ENCODE results near the gene BMP8B. TPM values are rescaled to one million over a fixed set of nuclear protein-coding genes. Genes with fewer than 3 reads are reported as not detected.

BMP8B gene
- total RNA-seq, 1 experiment from 2014 or later, result 0.42 TPM

GRCh38 chr1:39777306-39777705 is 11.4 kb downstream of the BMP8B start:
- no peak overlapping the region for H3K14ac ChIP-seq (ENCODE audit: insufficient read depth, low read length)

More at GRCh38 chr1:39777306-39777705, 11.4 kb downstream of the BMP8B start:
- H3K4ac ChIP-seq (ENCODE audit: low read depth, low read length), result no peak overlapping the region
- H3K18ac ChIP-seq (ENCODE audit: insufficient read length, low read depth, low read length), result no peak overlapping the region
- no peak overlapping the region for H4K5ac ChIP-seq (ENCODE audit: insufficient read length, low read depth, low read length)
- peaks cover 50% of the 10 kb centered on the region for H3K27me3 Mint-ChIP-seq (ENCODE audit: low read depth)
- H3K79me2 ChIP-seq (ENCODE audit: insufficient read depth, low read length), result no peaks in the 10 kb centered on the region
- no peak overlapping the region for H4K91ac ChIP-seq (ENCODE audit: insufficient read length, low read depth, low read length)
- H2BK5ac ChIP-seq (ENCODE audit: insufficient read length, low read length), result no peak overlapping the region
- no peak overlapping the region for H3K4me3 Mint-ChIP-seq
- no peak for TF ChIP-seq CTCF (conservative IDR thresholded peaks at IDR 0.05)
- H4K8ac ChIP-seq (replicated peaks; ENCODE audit: insufficient read length, low read depth, low read length), result no peak overlapping the region
- no peak overlapping the region for H3K9ac ChIP-seq (ENCODE audit: extremely low read depth, insufficient read length, low read length)
- H2BK15ac ChIP-seq (ENCODE audit: low read depth, low read length), result no peak overlapping the region
- no peak overlapping the region for H2AFZ ChIP-seq (ENCODE audit: low read length)
- H3K56ac ChIP-seq (ENCODE audit: insufficient read length, low read depth, low read length), result no peak overlapping the region
- H3K27me3 ChIP-seq (ENCODE audit: insufficient read depth, low read length), result no peaks in the 10 kb centered on the region; the same call in 1 of the 2 replicates
- H2AK5ac ChIP-seq (ENCODE audit: insufficient read length, low read length), result no peak overlapping the region
- no peak overlapping the region for H3T11ph ChIP-seq (ENCODE audit: low read length)
- no peaks in the 10 kb centered on the region for H4K20me1 ChIP-seq (ENCODE audit: control insufficient read depth, insufficient read depth, insufficient read length)
- no CpG with 5 or more reads among the region's 4 CpGs for WGBS (ENCODE audit: extremely low coverage, insufficient read length, low lambda C conversion rate)
- H3K9me3 ChIP-seq (ENCODE audit: control insufficient read depth, low read depth, low read length), result no peaks in the 10 kb centered on the region
- no peaks in the 10 kb centered on the region for H3K9me3 Mint-ChIP-seq
- H3K23me2 ChIP-seq (ENCODE audit: insufficient read length, low read depth, low read length, poor library complexity, severe bottlenecking), result no peaks in the 10 kb centered on the region
- DNase-seq, result no peak
- H2BK120ac ChIP-seq (ENCODE audit: low read depth, low read length, poor library complexity, severe bottlenecking), result no peak overlapping the region
- peaks cover 0 to 4% of the 10 kb centered on the region in 2 experiments; a peak in 2 of 4 replicates for H3K4me1 Mint-ChIP-seq
- H2BK12ac ChIP-seq (ENCODE audit: insufficient read length, low read depth, low read length), result no peak overlapping the region
- no peak overlapping the region for H3K27ac ChIP-seq (ENCODE audit: insufficient read length, low read depth, low read length)
- H3K36me3 Mint-ChIP-seq (ENCODE audit: insufficient read depth in 1 of 3, low read depth in 3 of 3), result no peaks in the 10 kb centered on the region
- no peaks in the 10 kb centered on the region for H3K4me1 ChIP-seq (ENCODE audit: insufficient read depth, low read length)
- no peak overlapping the region for H3K4me2 ChIP-seq (ENCODE audit: insufficient read depth, insufficient read length, low read length)
- H3K23ac ChIP-seq (ENCODE audit: insufficient read length, low read depth, low read length), result no peak overlapping the region
- H3K27ac Mint-ChIP-seq, result no peak overlapping the region; a peak in 1 of 7 replicates
- H3K79me1 ChIP-seq (ENCODE audit: insufficient read depth, low read depth, low read length, poor library complexity, severe bottlenecking), result no peaks in the 10 kb centered on the region
- H2BK20ac ChIP-seq (ENCODE audit: low read depth, low read length, poor library complexity, severe bottlenecking), result no peak overlapping the region

Data from H9 (cell line).